ENCODE results near the gene TGFB1.
"Not testable (repeated sequence)": the region's sequence is repeated elsewhere in the genome, so short reads cannot be mapped to it uniquely, and the experiment has no call there.

Gene TGFB1

GRCh38 chr19:41298348-41298964, 55.3 kb downstream of the TGFB1 start:
- no peak for DNase-seq

- no peak for DNase-seq
These were observed 55.9 kb downstream of the TGFB1 start for GRCh38 chr19:41297628-41298347.

- DNase-seq = no peak
These were observed 57.3 kb downstream of the TGFB1 start for GRCh38 chr19:41296433-41296871.

GRCh38 chr19:41295499-41295898, 58.2 kb downstream of the TGFB1 start:
- no peak for DNase-seq

GRCh38 chr19:41294393-41294792, 59.3 kb downstream of the TGFB1 start:
- no peak for DNase-seq

- not testable (repeated sequence) for DNase-seq
These were observed 63.9 kb downstream of the TGFB1 start for GRCh38 chr19:41289814-41290213.

GRCh38 chr19:41288673-41289530, 64.8 kb downstream of the TGFB1 start:
- no peak for DNase-seq

All from NCI-H748 treated with DMSO at 0.1 percent for 48 hours (cell line).